A549 (cell line): ENCODE data around the gene SUSD5.

Experiments
- CTCF ChIP-seq: fragments of >200 bp; sonication (Bioruptor Twin); formaldehyde crosslinking; IDR thresholded peaks from 3 replicates; pipeline ENCODE4 v1.5.1; 2016
- EP300 ChIP-seq, 2 experiments: fragments of >200 bp; sonication (Bioruptor Twin); formaldehyde crosslinking; IDR thresholded peaks; 2 replicates in 1 of 2; 3 replicates in 1 of 2; pipeline ENCODE4 v1.6.1; 2016 to 2017
- JUNB ChIP-seq: fragments of >200 bp; sonication (Bioruptor Twin); formaldehyde crosslinking; IDR thresholded peaks from 2 replicates; pipeline ENCODE4 v1.6.1; 2016
- MAFK ChIP-seq: fragments of 450-650 bp; IDR thresholded peaks from 2 replicates; pipeline ENCODE4 v1.6.1; 2014; ENCODE audit not compliant: partially characterized antibody
- MAX ChIP-seq: IDR thresholded peaks from 2 replicates; pipeline ENCODE4 v1.6.1; 2012
- MAZ ChIP-seq: fragments of 150-350 bp; IDR thresholded peaks from 2 replicates; pipeline ENCODE4 v1.6.1; 2014; ENCODE audit warnings: antibody characterized with exemption, low read depth, low read length, borderline replicate concordance
- MYC ChIP-seq: IDR thresholded peaks from 2 replicates; pipeline ENCODE4 v1.6.1; 2012; ENCODE audit warnings: mild to moderate bottlenecking, inconsistent platforms, low read length, improper control_type of control experiment, borderline replicate concordance
- NR3C1 ChIP-seq: fragments of >200 bp; sonication (Bioruptor Twin); formaldehyde crosslinking; IDR thresholded peaks from 3 replicates; pipeline ENCODE4 v1.6.1; 2017
- POLR2A ChIP-seq: IDR thresholded peaks from 2 replicates; pipeline ENCODE4 v1.6.1; 2012; ENCODE audit warnings: mild to moderate bottlenecking, low read length
- RCOR1 ChIP-seq: fragments of 150-350 bp; IDR thresholded peaks from 2 replicates; pipeline ENCODE4 v1.6.1; 2014; ENCODE audit warnings: antibody characterized with exemption, low read length, low read depth
- RFX5 ChIP-seq: fragments of 450-650 bp; IDR thresholded peaks from 2 replicates; pipeline ENCODE4 v1.7.1; 2014; ENCODE audit warnings: antibody characterized with exemption, mild to moderate bottlenecking, moderate library complexity
- TFCP2L1 ChIP-seq: fragments of 250-450 bp; sonication (Bioruptor Pico); IDR thresholded peaks from 2 replicates; pipeline ENCODE4 v1.5.0; 2021; ENCODE audit warnings: mild to moderate bottlenecking
- ZC3H11A ChIP-seq: fragments of 450-650 bp; IDR thresholded peaks from 2 replicates; pipeline ENCODE4 v1.6.1; 2014; ENCODE audit warnings: antibody characterized with exemption, mild to moderate bottlenecking

- TF ChIP-seq NR3C1 = no peak
- TF ChIP-seq POLR2A = no peak
- TF ChIP-seq JUNB = no peak
- no peak for TF ChIP-seq TFCP2L1 (CRISPR knock-in tag)
- no peak for TF ChIP-seq CTCF
- no peak for TF ChIP-seq MAZ
- no peak for TF ChIP-seq EP300 (IDR thresholded peaks at IDR 0.05)
- no peak for TF ChIP-seq MAX
- no peak for TF ChIP-seq MAFK
- TF ChIP-seq ZC3H11A = no peak
- TF ChIP-seq MYC = no peak
- TF ChIP-seq RCOR1 = no peak
- no peak for TF ChIP-seq RFX5
Observed at GRCh38 chr3:33229066-33229465, 10.5 kb upstream of the SUSD5 start.
